GM21529 (cell line): ENCODE results near the gene MAP3K4.

Experiments used
- ATAC-seq: cut with Tn5 transposase; IDR thresholded peaks from one replicate; pipeline ENCODE4 v1.9.1; 2021; ENCODE audit not compliant: unreplicated experiment

The MAP3K4 gene

DNA sequence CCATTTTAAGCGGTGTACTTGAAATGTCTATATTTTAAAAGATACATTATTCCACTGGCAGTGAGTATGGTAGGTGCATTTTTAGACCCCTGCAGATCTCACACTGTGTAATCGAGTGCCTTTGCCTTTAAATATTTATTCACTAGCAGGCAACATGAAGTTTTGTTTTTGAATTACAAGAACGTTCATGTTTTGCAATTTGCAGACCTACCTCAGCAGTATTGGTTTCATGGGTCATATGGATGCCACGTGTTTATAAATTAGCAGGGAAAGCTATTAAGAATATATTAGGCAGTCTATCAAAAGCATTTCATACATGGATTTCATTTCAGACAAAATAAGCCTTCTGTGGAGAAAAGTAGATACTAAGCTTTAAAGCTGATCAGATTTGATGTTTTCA, 7.2 kb downstream of the MAP3K4 start:
- no peak for ATAC-seq

- ATAC-seq: no peak
Observed at GRCh38 chr6:160999516-160999915, 7.9 kb downstream of the MAP3K4 start.

DNA sequence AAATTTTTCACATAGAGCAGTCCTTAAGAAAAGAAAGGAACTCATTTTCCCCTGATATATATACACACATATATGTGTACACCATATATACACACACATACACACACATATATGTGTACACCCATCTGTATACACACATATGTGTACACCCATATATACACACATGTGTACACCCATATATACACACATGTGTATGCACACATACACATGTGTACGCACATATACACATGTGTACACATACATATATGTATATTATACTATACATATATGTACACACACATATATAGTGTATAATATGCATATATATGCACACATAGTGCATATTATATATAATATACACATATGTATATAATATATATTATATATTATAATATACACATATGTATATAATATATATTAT, 9.1 kb downstream of the MAP3K4 start:
- ATAC-seq: no peak

DNA sequence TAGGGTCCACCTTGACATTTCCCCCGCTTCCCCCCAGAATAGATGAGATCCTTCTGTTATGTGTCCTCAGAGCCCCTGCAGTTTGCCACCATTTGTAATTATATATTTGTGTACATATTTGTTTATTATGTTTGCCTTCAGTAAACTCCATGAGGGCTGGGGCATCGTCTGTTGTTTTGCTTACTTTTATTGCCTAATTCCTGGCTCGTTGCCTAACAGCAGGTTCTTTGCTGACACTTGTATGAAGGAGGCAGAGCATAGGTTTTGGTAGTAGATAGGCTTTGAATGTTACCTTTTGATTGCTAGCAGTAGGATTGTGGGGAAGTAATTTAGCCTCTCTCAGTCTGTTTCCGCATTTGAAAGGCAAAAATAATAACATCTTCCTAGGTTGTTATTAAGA, 9.9 kb downstream of the MAP3K4 start:
- no peak for ATAC-seq

DNA sequence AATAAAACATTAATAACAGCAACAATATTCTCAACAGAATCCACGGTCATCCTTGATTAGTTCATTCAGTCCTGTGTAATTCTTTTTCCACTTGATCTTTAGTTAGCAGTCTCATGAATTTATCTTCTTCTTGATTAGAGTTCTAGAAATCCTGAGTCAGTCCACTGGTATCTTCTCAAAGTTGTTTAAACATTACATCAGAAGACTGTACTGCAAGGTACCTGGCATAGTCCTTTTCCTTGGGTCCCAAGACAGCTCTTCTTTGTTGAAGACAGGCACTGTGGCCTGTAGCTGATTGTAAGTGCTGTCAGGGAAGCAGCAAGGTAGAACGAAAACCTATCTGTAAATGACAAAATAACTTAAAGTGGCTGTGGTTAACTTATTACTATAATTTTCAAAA, 11.8 kb downstream of the MAP3K4 start:
- no peak for ATAC-seq

GRCh38 chr6:161008245-161008644, 16.7 kb downstream of the MAP3K4 start:
- ATAC-seq: no peak

GRCh38 chr6:161009991-161010390, 18.4 kb downstream of the MAP3K4 start:
- no peak for ATAC-seq

DNA sequence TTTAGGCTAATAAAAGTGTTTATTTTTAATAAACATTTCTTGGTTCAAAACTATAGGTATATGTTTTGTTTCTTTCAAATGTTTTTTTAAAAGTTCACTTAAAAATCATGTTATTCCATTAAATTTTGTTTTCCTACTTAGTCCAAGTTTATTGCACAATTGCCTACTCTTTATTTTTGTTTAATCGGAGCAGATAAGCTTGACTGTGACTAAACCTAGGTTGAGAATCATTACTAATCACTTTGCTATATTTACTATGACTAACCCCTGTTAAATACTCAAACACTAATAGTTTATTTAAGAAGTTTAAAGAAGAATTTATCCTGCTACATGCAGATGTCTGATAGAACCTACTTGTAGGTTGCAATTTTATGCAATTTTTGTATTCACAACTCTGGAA, 18.8 kb downstream of the MAP3K4 start:
- no peak for ATAC-seq

- no peak for ATAC-seq
Observed at GRCh38 chr6:161011492-161012480, 20.2 kb downstream of the MAP3K4 start.

- ATAC-seq: no peak
Observed at GRCh38 chr6:161013695-161014094, 22.1 kb downstream of the MAP3K4 start.

DNA sequence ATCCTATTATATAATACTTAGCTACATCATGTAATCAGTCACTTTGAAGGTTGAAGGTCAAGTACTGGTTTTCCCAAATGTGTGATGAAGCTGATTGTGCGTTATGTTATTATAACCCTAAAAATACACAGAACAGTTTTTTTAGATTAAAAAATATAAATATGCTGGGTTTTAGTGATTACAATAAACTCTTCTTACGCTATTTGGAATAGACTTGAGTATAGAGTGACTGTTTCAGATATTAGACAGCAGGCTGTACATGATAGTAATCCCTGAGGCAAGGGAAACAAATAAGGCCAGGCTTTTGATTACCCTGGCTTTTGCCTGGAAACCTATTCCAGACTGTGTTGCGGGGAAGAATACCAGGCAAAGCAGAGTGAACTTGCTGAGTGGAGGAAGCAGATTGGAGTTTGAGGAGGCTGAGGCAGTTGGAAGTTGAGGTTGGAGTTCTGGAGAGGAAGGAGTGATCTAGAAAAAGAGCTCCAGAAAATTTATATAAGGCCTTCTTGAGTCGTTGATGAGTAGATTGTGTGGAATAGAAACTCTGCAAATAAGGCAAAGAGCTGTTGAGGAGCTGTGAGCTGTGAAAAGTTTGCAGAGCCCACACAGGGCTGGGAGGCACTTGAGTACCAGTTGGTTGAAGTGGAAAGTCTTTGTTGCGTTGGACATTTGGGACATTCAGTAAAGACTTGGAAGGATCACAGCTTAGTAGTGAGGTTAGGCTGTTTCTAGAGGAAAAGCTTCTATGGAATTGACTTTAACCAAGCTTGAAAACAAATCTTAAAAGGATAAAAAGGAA, 26.4 kb downstream of the MAP3K4 start:
- no peak for ATAC-seq

GRCh38 chr6:161019324-161019839, 27.8 kb downstream of the MAP3K4 start:
- no peak for ATAC-seq

- no peak for ATAC-seq
Observed at GRCh38 chr6:161021543-161021942, 30.0 kb downstream of the MAP3K4 start.

DNA sequence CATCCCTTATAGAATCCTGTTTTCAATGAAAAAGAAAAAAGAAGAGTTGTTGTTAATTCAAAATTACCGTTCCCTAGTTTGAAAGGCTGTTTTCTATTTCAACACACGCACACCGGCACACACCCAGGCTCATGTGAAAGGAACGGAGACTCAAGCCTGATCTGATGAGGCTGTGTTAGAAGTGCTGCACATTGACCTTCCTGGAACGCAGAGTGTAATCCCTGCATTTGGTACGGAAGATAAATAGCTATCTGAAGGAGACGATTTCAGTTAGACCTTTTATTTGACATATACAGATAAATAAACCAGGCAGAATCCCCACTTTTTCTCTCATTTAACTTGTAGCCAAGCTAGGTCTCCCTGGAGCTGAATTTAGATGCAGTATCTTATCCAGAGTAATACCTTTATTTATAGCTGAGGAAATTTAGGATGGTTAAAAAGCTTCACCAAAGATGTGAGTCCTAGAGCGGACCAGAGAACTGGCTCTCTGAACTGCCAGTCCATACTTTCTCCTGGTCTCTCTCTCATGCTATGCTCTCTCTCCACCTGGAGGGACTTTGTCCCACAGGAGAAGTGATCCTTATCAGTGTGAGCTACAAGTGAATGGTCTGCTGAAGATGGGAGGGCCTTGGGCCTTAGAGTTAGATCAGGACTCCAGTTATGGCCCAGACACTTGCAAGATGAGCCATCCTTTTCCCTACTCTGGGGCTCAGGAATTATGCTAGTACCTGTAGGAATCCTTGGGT, 30.6 kb downstream of the MAP3K4 start:
- no peak for ATAC-seq

GRCh38 chr6:161023316-161023715, 31.7 kb downstream of the MAP3K4 start:
- ATAC-seq: no peak

- ATAC-seq: no peak
Observed at GRCh38 chr6:161024364-161024920, 32.9 kb downstream of the MAP3K4 start.

DNA sequence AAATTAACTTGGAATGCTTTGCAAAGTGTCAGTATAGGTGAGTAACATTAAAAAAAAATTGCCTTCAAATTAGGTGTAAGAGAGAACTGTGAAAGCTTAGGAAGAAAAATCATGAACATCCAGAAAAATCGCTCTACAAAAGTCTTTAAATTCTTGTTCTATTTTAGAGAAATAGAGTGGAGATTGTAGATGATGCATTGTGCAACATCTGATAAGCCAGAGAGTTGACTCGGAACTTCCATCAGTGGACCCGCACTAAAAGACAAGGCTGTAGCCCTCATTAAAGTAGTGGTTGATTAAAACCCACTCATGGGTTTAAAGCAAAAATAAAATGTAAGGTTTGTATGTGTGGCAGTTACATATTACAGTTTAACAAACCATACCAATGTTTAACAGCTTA, 35.8 kb downstream of the MAP3K4 start:
- ATAC-seq: no peak

GRCh38 chr6:161029195-161029809, 37.7 kb downstream of the MAP3K4 start:
- peak; percentile 86 for ATAC-seq

DNA sequence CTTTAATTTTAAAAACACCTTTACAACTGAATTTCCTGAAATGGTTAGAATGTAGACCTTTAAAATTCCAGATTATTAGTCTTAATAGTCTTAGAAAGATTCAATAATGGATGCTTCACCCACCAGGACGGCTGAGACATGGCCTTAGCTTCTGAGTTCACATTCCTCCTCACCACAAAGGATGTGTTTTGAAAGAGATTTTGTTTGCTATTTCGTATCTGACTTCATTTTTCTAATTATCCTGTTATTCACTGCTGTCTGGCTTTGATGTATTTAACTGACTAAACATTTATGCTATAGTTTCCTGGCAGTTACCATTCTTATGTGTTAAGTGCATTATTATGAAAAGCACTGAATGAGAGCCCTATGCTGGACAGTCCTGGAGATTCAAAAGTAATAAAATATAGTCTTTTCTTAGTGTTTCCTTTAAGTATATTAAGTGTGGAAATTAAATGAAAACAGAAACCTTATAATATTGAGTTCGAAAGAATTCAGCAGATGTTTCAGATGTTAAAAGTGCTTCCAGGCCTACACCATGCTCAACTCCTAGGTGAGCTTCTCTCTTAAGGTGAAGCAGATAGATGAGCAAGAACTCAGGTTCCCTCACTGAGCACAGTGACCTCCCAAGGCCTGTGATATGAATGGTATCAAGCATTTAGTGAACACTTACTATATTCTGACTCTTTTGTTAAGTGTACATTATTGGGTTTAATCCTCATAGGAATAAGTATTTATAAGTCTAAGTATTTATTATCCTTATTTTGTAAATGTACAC, 40.3 kb downstream of the MAP3K4 start:
- no peak for ATAC-seq

DNA sequence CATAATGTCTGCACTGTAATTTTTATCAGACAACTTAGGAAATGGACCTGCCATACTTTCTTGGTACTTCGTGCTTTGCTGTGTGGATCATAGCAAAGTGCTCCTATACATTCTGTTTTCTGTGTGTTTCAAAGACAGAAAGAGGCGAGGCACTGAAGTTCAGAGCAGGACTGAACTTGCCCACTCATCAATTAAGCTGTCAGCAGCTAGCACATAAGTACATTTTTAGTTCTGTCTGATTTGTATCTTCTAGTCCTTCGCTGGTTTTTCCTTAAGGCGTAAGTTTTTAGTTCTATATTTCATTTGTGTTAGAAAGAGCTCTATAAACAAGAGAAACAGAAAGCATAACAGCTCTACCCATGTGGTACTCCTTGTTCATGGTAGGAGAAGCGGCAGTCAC, 42.1 kb downstream of the MAP3K4 start:
- no peak for ATAC-seq
